ENCODE measurements around the gene COQ5.

GRCh38 chr12:120498870-120499515, 30.0 kb downstream of the COQ5 start:
- TF ChIP-seq EZH2 (IDR thresholded peaks at IDR 0.05; ENCODE audit: insufficient read depth, poor library complexity, severe bottlenecking) (no peak), EZH2phosphoT487 (IDR thresholded peaks at IDR 0.05; ENCODE audit: insufficient read depth, low read depth) (no peak)

Measured in GM23248 (cell line).